Suprapubic skin (tissue), 4 donors: ENCODE measurements around the gene SIRPB2. TPM values are rescaled to one million over a fixed set of nuclear protein-coding genes. Genes with fewer than 3 reads are reported as not detected.

Experiments
- DNase-seq, 2 donors: peaks; one replicate each; pipeline ENCODE4 v3.0.0-alpha.2; 2019; ENCODE audit warnings: low spot score in 2 of 2
- H3K27ac ChIP-seq: fragments of 200-600 bp; sonication (generic); one replicate; pipeline ENCODE4 v1.5.1; 2019
- H3K27me3 ChIP-seq: fragments of 200-600 bp; sonication (generic); one replicate; pipeline ENCODE4 v1.5.1; 2019
- H3K36me3 ChIP-seq: fragments of 200-600 bp; sonication (generic); one replicate; pipeline ENCODE4 v1.5.1; 2019
- H3K4me1 ChIP-seq: fragments of 200-600 bp; sonication (generic); one replicate; pipeline ENCODE4 v1.5.1; 2019
- H3K4me3 ChIP-seq: fragments of 200-600 bp; sonication (generic); one replicate; pipeline ENCODE4 v1.5.1; 2019; ENCODE audit warnings: mild to moderate bottlenecking
- H3K9me3 ChIP-seq: fragments of 200-600 bp; sonication (generic); one replicate; pipeline ENCODE4 v1.5.1; 2019
- EP300 ChIP-seq: sonication (generic); formaldehyde crosslinking; IDR thresholded peaks from one replicate; pipeline ENCODE4 v1.6.1; 2017; ENCODE audit warnings: antibody characterized with exemption
- POLR2A ChIP-seq, 2 donors: fragments of 450-650 bp; IDR thresholded peaks; one replicate each; pipeline ENCODE4 v1.6.1; 2017; ENCODE audit warnings: antibody characterized with exemption in 2 of 2, mild to moderate bottlenecking in 2 of 2, moderate library complexity in 2 of 2
- POLR2AphosphoS5 ChIP-seq, 3 donors: sonication (generic); formaldehyde crosslinking; IDR thresholded peaks; one replicate each; pipeline ENCODE4 v1.6.1; 2017; ENCODE audit warnings: antibody characterized with exemption in 3 of 3
- WGBS: methylation state at CpG from one replicate; pipeline ENCODE4 v1.1.5; 2018; 5-methylcytosine and 5-hydroxymethylcytosine counted together
- total RNA-seq, 4 donors: library from RNA; depleted of rRNA; stranded (reverse); fragments of >200 nt; gene quantifications; one replicate each; pipeline ENCODE4 v1.1.0, GENCODE V29; 2016
- TF ChIP-seq, protein P1 (sequence below), 2 donors: fragments of 200-600 bp in 1 of 2; fragments of 450-650 bp in 1 of 2; sonication (generic) in 1 of 2; IDR thresholded peaks; one replicate each; pipeline ENCODE4 v1.5.1; 2016 to 2019; ENCODE audit warnings: antibody characterized with exemption in 2 of 2, mild to moderate bottlenecking in 1 of 2, moderate library complexity in 1 of 2

The SIRPB2 gene
- total RNA-seq, 4 donors from 2014 or later = 0.87 to 3.9 (median 1.3) TPM

DNA sequence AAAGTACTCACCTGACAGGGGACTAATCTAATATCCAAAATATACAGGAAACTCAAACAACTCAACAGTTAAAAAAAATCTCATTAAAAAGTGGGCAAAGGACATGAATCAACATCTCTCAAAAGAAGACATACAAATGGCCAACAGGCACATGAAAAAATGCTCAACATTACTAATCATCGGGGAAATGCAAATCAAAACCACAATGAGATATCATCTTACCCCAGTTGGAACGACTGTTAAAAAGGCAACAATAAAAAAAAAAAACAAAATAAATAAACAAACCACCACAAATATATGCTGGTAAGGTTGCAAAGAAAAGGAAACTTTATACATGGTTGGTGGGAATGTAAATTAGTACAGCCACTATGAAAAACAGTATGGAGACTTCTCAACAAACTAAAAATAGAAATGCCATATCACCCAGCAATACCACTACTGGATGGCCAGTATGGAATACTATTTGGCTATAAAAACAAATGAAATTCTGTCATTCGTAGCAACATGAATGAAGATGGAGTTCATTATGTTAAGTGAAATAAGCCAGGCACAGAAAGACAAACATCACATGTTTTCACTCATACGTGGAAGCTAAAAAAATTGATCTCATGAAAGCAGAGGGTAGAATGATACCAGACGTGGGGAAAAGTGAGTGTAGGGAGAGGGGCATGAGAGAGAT is 6.6 kb downstream of the SIRPB2 start:
- Histone ChIP-seq H3K4me1 (peaks cover 3% of the 10 kb centered on the region), H3K36me3 (no peaks in the 10 kb centered on the region), H3K9me3 (no peaks in the 10 kb centered on the region), H3K27me3 (no peaks in the 10 kb centered on the region), H3K4me3 (no peak overlapping the region), H3K27ac (no peak overlapping the region)
- no peak for DNase-seq
- 34% methylated on average over 5 of the region's 5 CpGs for WGBS
- TF ChIP-seq, protein P1, sequence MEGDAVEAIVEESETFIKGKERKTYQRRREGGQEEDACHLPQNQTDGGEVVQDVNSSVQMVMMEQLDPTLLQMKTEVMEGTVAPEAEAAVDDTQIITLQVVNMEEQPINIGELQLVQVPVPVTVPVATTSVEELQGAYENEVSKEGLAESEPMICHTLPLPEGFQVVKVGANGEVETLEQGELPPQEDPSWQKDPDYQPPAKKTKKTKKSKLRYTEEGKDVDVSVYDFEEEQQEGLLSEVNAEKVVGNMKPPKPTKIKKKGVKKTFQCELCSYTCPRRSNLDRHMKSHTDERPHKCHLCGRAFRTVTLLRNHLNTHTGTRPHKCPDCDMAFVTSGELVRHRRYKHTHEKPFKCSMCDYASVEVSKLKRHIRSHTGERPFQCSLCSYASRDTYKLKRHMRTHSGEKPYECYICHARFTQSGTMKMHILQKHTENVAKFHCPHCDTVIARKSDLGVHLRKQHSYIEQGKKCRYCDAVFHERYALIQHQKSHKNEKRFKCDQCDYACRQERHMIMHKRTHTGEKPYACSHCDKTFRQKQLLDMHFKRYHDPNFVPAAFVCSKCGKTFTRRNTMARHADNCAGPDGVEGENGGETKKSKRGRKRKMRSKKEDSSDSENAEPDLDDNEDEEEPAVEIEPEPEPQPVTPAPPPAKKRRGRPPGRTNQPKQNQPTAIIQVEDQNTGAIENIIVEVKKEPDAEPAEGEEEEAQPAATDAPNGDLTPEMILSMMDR (IDR thresholded peaks at IDR 0.05) = no peak
- no peak for TF ChIP-seq EP300
- TF ChIP-seq POLR2AphosphoS5 (IDR thresholded peaks at IDR 0.05) = no peak
- TF ChIP-seq POLR2A (IDR thresholded peaks at IDR 0.05) = no peak

DNA sequence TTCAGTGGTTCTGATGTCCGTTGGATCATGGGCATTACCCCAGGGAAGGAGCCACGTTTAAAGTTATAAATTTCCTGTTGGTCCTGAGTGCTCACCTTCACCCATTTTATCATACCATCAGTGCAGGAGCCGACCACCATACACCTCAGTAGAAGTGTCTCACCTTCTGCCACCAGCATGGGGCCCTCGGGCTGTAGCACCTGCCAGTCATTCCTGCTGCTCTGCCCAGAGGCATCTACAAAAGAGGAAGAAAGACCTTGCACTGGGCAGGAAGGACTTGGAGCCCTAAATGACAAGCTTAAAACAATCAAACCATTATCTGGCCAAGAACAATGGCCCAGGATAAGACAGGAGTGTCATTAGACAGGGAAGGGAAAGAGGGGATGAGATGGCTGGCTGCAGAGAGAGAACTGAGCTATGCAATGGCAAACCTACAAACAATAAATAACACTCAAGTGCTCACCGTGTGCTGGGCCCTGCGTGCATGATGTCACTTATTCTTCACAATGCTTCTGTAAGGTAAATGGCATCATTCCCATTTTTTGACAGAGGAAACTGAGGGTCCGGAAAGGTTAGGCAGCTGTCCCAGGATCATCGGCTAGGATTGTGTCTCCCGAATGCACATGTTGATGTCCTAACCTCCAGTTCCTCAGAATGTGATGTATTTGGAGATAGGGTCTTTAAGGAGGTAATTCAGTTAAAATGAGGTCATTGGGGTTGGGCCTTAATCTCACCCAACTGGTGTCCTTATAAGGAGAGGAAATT is 11.2 kb downstream of the SIRPB2 start:
- WGBS = 67% methylated on average over 9 of the region's 9 CpGs

DNA sequence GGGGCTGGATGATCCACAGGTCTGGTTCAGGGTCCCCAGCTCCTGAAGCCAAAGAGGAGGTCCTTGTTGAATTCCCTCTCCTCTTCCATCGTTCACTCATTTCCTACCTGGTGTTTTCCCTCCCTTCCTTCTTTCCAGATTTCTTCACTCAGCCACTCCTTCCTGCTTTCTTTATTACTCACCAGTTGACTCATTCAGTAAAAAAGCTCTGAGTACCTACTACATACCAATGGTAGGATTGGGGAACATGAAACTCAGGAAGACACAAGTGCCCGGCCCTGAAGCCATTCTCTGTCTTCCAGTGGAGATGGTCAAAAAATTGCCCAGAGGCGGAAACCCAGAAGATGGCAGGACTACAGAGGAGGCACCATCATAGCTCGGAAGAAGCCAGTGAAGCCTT is 12.7 kb downstream of the SIRPB2 start:
- Histone ChIP-seq H3K4me1 (peaks cover 14% of the 10 kb centered on the region), H3K27me3 (no peaks in the 10 kb centered on the region), H3K4me3 (no peak overlapping the region), H3K27ac (peak overlapping the region; percentile 67), H3K9me3 (no peaks in the 10 kb centered on the region), H3K36me3 (no peaks in the 10 kb centered on the region)
- WGBS = 57% methylated on average over 4 of the region's 4 CpGs
- DNase-seq = no peak
- no peak for TF ChIP-seq POLR2A (IDR thresholded peaks at IDR 0.05)
- TF ChIP-seq EP300 = no peak
- TF ChIP-seq, protein P1 (IDR thresholded peaks at IDR 0.05) = no peak
- no peak for TF ChIP-seq POLR2AphosphoS5 (IDR thresholded peaks at IDR 0.05)

More for the DNA sequence above, 11.2 kb downstream of the SIRPB2 start:
- TF ChIP-seq, protein P1 (IDR thresholded peaks at IDR 0.05) = no peak
- no peak for TF ChIP-seq EP300
- TF ChIP-seq POLR2AphosphoS5 (IDR thresholded peaks at IDR 0.05) = no peak
- TF ChIP-seq POLR2A (IDR thresholded peaks at IDR 0.05) = no peak
- H3K36me3 ChIP-seq = no peaks in the 10 kb centered on the region
- no peak for DNase-seq
- no peak overlapping the region for H3K4me3 ChIP-seq
- H3K27ac ChIP-seq = no peak overlapping the region
- peaks cover 9% of the 10 kb centered on the region for H3K4me1 ChIP-seq
- no peaks in the 10 kb centered on the region for H3K27me3 ChIP-seq
- H3K9me3 ChIP-seq = no peaks in the 10 kb centered on the region

DNA sequence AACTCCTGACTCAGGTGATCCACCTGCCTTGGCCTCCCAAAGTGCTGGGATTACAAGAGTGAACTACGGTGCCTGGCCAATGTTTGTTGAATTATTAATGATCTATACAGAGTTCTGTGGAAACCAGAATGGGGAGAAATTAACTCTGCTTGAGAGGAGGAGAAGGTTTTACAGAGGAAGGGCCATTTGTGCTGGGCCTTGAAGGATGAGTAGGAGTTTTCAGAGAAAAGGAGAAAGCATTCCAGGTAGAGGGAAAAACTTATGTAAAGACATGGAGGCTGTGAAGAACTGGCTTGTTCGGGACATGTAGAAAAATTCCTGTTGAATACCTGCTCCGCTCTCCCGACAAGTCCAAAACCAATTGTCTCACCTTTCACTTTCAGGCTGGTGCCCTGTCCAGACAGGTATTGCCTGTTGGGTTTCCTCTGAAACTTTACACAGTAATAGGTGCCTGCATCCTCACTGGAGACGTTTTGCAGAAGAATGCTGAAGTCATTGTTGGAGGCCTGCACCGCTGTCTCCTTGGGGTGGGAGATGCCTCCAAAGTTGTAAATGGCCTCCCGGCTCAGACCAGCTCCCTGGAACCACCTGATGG is 13.2 kb downstream of the SIRPB2 start:
- WGBS = 60% methylated on average over 7 of the region's 7 CpGs
- Histone ChIP-seq H3K36me3 (no peaks in the 10 kb centered on the region), H3K27ac (peak overlapping the region; percentile 67), H3K4me3 (no peak overlapping the region), H3K4me1 (peaks cover 14% of the 10 kb centered on the region), H3K9me3 (no peaks in the 10 kb centered on the region), H3K27me3 (no peaks in the 10 kb centered on the region)
- DNase-seq = no peak
- TF ChIP-seq POLR2AphosphoS5 (IDR thresholded peaks at IDR 0.05) (no peak), EP300 (no peak), POLR2A (IDR thresholded peaks at IDR 0.05) (no peak)
- TF ChIP-seq, protein P1 (IDR thresholded peaks at IDR 0.05) = no peak
